ENCODE measurements around the gene PRKAB2.
"Not testable (repeated sequence)": the region's sequence is repeated elsewhere in the genome, so short reads cannot be mapped to it uniquely, and the experiment has no call there.

Gene PRKAB2

DNA sequence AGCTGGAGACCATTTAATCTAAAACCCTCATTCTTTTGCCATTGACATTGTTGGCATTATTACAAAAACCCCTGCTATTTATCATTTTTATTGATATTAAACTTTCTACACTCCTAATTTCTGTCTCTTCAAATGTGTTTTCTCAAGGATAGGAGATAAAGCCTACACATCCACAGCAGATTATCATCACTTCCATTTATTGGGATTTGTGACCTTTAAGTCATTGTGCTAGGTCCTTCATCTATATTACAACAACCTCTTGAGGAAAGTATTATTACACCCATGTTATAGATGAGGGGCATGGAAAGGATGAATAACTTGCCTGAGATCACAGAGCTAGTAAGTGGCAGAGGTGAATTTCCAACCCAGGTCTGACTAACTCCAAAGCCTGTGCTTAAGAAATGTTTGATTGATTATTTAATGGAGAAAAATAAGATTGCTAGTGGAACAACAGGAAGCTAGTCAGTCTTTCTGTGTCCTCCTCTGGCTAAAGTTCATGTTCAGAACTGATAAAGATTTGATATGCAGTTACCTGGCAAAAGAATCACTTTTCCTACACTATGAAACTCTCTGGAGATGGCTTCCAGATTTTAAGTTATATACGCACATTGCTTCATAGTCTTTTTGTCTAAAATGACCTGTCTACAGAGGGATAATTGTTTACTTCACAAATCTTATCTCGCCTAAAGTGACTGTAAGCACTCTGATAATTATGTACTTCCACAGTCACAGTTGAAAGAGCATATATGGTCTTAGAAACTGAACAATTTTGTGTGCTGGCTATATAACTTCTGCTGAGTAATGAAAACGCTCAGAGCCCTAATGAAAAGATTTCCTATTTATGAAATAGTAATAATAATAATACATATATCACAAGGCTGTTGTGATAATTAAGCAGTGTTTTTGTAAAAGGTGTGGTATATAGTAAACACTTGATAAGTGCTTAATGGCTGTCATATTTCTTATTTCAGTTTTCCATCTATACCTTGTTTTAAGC is 37.9 kb upstream of the PRKAB2 start:
- H3K9ac ChIP-seq, result no peak overlapping the region
- H3K27me3 ChIP-seq, result no peaks in the 10 kb centered on the region
- no peak for TF ChIP-seq Cebpa-rat (IDR thresholded peaks at IDR 0.05)
- no peak overlapping the region for H3K4me3 ChIP-seq
- H3K4me1 ChIP-seq, result peaks cover 14% of the 10 kb centered on the region
- H3K9me3 ChIP-seq, result no peaks in the 10 kb centered on the region
- H3K4me2 ChIP-seq, result no peak overlapping the region
- no peaks in the 10 kb centered on the region; the same call in 1 of the 2 replicates for H3K36me3 ChIP-seq
- no peaks in the 10 kb centered on the region for H4K20me1 ChIP-seq
- no peak overlapping the region for H3K27ac ChIP-seq

DNA sequence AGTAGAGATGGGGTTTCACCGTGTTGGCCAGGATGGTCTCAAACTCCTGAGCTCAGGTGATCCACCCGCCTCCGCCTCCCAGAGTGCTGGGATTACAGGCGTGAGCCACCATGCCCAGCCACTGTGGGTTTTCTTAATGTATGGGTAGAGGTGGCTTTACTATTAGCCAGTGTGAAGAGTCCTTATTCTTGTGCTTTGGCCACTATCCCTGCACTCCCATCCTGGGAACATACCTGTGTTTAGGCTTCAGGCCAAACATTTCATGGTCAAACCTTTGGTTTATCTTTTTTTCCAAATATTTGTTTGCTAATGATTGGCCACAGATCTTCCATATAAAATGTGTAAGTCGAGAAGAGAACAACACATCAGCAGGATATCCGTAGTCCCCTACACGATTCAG is 36.3 kb upstream of the PRKAB2 start:
- no peak overlapping the region for H3K4me3 ChIP-seq
- H3K9me3 ChIP-seq, result no peaks in the 10 kb centered on the region
- no peak for TF ChIP-seq Cebpa-rat (IDR thresholded peaks at IDR 0.05)
- no peak overlapping the region for H3K9ac ChIP-seq
- H3K4me2 ChIP-seq, result no peak overlapping the region
- H4K20me1 ChIP-seq, result no peaks in the 10 kb centered on the region
- H3K27ac ChIP-seq, result no peak overlapping the region
- no peaks in the 10 kb centered on the region; the same call in 1 of the 2 replicates for H3K36me3 ChIP-seq
- H3K27me3 ChIP-seq, result no peaks in the 10 kb centered on the region
- peaks cover 14% of the 10 kb centered on the region for H3K4me1 ChIP-seq

DNA sequence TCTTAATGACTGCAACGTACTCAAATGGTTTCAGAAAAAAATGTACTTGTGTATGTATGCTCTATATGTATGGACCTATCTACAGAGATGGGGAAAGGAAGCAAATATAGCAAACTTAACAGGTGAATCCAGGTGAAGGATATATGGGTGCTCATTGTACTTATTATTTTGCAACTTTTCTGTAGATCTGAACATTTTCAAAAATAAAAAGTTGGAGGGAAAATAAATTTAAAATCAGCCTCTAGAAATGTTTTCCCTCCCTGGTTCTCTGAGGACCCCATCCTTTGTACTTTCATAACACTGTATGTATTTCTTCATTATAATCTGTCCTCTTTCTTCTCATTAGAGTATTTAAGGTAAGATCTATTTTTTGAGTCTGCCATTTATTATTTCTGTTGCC is 34.9 kb upstream of the PRKAB2 start:
- TF ChIP-seq Cebpa-rat (IDR thresholded peaks at IDR 0.05), result no peak
- Histone ChIP-seq H3K9ac (no peak overlapping the region), H3K4me2 (no peak overlapping the region), H3K27me3 (no peaks in the 10 kb centered on the region), H3K4me1 (peaks cover 18% of the 10 kb centered on the region), H3K27ac (no peak overlapping the region), H4K20me1 (no peaks in the 10 kb centered on the region), H3K4me3 (no peak overlapping the region), H3K36me3 (no peaks in the 10 kb centered on the region; the same call in 1 of the 2 replicates), H3K9me3 (no peaks in the 10 kb centered on the region)

DNA sequence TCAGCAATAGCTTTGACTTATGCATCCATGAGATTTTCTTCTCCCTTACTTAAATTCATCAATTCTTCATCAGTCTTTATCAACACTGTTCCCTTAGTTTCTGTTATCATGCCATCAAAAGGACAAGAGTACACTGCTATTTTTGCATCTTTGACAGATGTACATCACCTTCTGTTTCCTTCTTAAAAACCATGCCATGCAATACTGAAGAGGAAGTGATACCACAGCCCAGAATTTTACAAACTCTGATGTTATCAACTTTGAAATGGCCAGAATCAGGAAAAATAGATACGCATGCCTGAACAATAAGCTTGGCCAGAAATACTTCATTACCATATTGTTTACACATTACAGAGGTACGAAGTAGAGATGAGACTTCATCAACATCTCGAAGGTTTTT is 31.8 kb upstream of the PRKAB2 start:
- Histone ChIP-seq H3K4me2 (peak overlapping the region; percentile 37), H3K27me3 (no peaks in the 10 kb centered on the region), H3K4me3 (no peak overlapping the region), H3K9ac (no peak overlapping the region), H4K20me1 (no peaks in the 10 kb centered on the region), H3K36me3 (no peaks in the 10 kb centered on the region; the same call in 1 of the 2 replicates), H3K4me1 (peaks cover 18% of the 10 kb centered on the region), H3K27ac (no peak overlapping the region), H3K9me3 (no peaks in the 10 kb centered on the region)
- no peak for TF ChIP-seq Cebpa-rat (IDR thresholded peaks at IDR 0.05)

DNA sequence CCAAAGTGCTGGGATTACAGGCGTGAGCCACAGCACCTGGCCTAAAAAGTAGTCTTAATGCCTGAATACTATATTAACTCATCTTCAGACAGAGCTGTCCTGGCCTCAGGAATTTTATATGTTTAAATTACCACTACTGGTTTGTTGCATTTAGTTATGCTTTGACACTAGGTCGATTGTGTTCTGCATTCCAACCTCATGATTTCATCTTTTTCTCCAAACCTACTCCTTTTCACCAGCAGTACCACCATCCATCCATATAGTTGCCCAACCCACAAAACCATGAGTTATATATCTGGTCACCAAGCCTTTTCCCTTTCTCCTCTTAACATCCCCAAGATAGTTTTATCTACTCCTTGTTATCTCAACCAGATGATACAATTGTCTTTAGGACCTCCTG is 30.3 kb upstream of the PRKAB2 start:
- Histone ChIP-seq H3K9ac (no peak overlapping the region), H3K27me3 (no peaks in the 10 kb centered on the region), H3K27ac (no peak overlapping the region), H3K4me1 (peaks cover 18% of the 10 kb centered on the region), H3K4me2 (no peak overlapping the region), H3K4me3 (no peak overlapping the region), H4K20me1 (no peaks in the 10 kb centered on the region), H3K36me3 (no peaks in the 10 kb centered on the region), H3K9me3 (no peaks in the 10 kb centered on the region)
- no peak for TF ChIP-seq Cebpa-rat (IDR thresholded peaks at IDR 0.05)

DNA sequence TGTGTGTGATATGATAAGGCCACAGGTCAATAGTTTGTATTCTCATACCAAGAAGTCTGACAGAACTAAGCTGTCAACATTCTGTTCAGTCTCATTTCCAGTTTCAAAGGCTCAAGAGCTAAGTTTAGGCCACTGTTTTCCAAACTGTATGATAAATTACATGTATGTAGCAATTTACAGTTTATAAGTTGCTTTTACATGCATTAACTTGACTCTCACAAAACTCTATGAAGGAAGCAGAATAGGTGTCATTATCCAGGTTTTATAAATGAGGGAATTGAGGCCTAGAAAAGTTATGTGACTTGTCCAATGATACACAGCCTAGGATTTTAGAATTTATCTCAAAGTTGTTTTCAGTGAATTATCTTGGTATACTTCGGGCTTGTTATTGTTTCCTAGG is 29.5 kb upstream of the PRKAB2 start:
- H3K27me3 ChIP-seq, result no peaks in the 10 kb centered on the region
- peaks cover 18% of the 10 kb centered on the region for H3K4me1 ChIP-seq
- H3K9me3 ChIP-seq, result no peaks in the 10 kb centered on the region
- H3K36me3 ChIP-seq, result no peaks in the 10 kb centered on the region
- no peak overlapping the region for H3K4me3 ChIP-seq
- no peak overlapping the region for H3K27ac ChIP-seq
- H3K4me2 ChIP-seq, result no peak overlapping the region
- TF ChIP-seq Cebpa-rat (IDR thresholded peaks at IDR 0.05), result no peak
- H4K20me1 ChIP-seq, result no peaks in the 10 kb centered on the region
- no peak overlapping the region for H3K9ac ChIP-seq

DNA sequence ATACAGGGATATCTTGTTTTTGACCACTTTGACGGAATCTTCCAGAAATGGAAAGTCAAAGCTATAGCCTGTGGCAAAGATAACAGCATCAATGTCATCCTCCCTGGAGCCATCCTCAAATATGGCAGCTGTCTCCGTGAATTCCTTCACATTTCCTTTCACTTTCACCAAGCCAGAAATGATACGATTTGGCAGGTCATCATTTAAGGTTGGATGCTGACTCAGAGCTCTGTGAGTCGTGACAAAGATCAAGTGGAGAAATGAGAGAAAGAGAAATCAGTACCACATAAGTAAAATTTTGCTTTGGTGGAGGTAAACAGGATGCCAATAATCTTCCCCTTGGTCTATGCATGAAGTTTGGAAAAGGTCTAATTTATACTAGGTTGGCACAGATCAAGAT is 29.0 kb upstream of the PRKAB2 start:
- Histone ChIP-seq H3K36me3 (no peaks in the 10 kb centered on the region), H3K27ac (no peak overlapping the region), H4K20me1 (no peaks in the 10 kb centered on the region), H3K4me2 (no peak overlapping the region), H3K9me3 (no peaks in the 10 kb centered on the region), H3K9ac (no peak overlapping the region), H3K4me1 (peaks cover 18% of the 10 kb centered on the region), H3K4me3 (no peak overlapping the region), H3K27me3 (no peaks in the 10 kb centered on the region)
- no peak for TF ChIP-seq Cebpa-rat (IDR thresholded peaks at IDR 0.05)

DNA sequence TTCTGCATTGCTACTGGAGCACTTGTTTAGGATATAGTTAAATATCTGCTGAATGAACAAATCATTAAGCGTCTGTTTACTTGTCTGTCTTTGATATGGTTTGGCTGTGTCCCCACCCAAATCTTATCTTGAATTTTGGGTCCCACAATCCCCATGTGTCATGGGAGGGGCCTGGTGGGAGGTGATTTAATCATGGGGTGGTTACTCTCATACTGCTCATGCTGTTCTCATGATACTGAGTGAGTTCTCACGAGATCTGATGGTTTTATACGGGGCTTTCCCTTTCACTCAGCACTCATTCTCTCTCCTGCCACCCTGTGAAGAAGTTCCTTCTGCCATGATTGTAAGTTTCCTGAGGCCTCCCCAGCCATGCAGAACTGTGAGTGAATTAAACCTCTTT is 25.1 kb upstream of the PRKAB2 start:
- not testable (repeated sequence) for H3K27me3 ChIP-seq, H3K27ac ChIP-seq, H4K20me1 ChIP-seq, H3K4me2 ChIP-seq, H3K9ac ChIP-seq, H3K9me3 ChIP-seq, H3K4me1 ChIP-seq, H3K36me3 ChIP-seq, H3K4me3 ChIP-seq

DNA sequence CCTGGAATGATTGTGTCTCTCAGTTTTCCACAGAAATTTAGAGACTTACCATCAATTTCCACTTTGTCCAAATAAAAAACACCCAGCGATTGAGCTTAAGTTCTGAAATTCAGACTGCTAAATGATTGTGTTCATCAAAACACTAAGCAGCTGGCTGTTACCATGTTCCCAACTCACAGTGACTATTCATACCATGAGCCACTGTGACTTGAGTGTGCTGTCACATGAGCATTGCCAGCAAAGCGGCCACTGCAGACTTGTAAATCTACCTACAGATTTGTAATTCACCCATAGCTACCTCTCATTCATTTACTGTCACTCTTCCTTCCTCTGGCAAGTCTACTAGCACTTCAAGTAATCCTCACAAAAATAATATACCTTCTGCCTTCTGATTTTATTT is 17.2 kb upstream of the PRKAB2 start:
- no peaks in the 10 kb centered on the region for H4K20me1 ChIP-seq
- TF ChIP-seq Cebpa-rat (IDR thresholded peaks at IDR 0.05), result no peak
- no peaks in the 10 kb centered on the region for H3K4me1 ChIP-seq
- H3K27me3 ChIP-seq, result no peaks in the 10 kb centered on the region
- 0 out of 2 replicates have a peak, but pooled peaks cover 2% of the 10 kb centered on the region for H3K9me3 ChIP-seq
- no peak overlapping the region for H3K4me3 ChIP-seq
- H3K27ac ChIP-seq, result no peak overlapping the region
- no peak overlapping the region for H3K4me2 ChIP-seq
- H3K36me3 ChIP-seq, result no peaks in the 10 kb centered on the region
- H3K9ac ChIP-seq, result no peak overlapping the region

DNA sequence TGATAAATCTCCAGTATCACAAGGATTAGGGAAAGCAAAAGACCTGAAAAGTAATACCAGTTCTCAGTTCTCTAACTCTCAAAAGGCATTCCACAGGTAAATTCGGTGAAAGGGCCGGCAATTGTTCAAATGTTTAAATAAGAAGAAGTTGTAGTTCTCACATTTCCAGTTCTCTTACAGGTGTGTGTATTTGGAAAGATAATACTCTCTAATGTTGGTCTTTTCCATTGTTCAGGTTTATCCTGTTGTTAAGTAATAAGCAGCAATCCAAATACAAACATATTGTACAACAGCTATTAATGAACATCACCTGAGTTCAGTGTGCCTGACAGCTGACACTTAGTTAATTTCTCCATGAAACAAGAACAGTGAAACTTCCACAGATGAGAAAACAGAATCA is 13.2 kb upstream of the PRKAB2 start:
- H4K20me1 ChIP-seq, result no peaks in the 10 kb centered on the region
- no peaks in the 10 kb centered on the region for H3K36me3 ChIP-seq
- no peak overlapping the region for H3K4me3 ChIP-seq
- H3K4me2 ChIP-seq, result no peak overlapping the region
- no peaks in the 10 kb centered on the region for H3K9me3 ChIP-seq
- TF ChIP-seq Cebpa-rat (IDR thresholded peaks at IDR 0.05), result no peak
- no peak overlapping the region for H3K27ac ChIP-seq
- no peak overlapping the region for H3K9ac ChIP-seq
- peaks cover 7% of the 10 kb centered on the region; the same call in 1 of the 2 replicates for H3K4me1 ChIP-seq
- H3K27me3 ChIP-seq, result no peaks in the 10 kb centered on the region
